Caco-2 (cell line): ENCODE data around the gene LHX2. TPM values are rescaled to one million over a fixed set of nuclear protein-coding genes. Genes with fewer than 3 reads are reported as not detected.

Source experiments
- BruUV-seq: library from RNA; stranded (reverse); fragments of 400-500 nt; replicated peaks from 2 replicates; lab custom pipeline; 2021; lab: Mats Ljungman, UMichigan
- CTCF ChIA-PET: fragments of 300-600 bp; sonication (Branson Sonifier 250); formaldehyde crosslinking; loops from one replicate; lab custom pipeline; 2022; ENCODE audit warnings: antibody characterized with exemption; lab: Charles Lee
- POLR2A ChIA-PET: fragments of 300-600 bp; sonication (Branson Sonifier 250); formaldehyde crosslinking; loops from one replicate; lab custom pipeline; 2022; ENCODE audit warnings: antibody characterized with exemption; lab: Charles Lee
- DNase-seq, 2 experiments: peaks; one replicate each; pipeline versions ENCODE4 v3.0.0 to v3.0.0-alpha.2; 2020 to 2022
- H3K27me3 ChIP-seq: replicated peaks from 2 replicates; pipeline ENCODE4 v1.6.0; 2011; ENCODE audit warnings: low read length; ENCODE audit not compliant: control insufficient read depth, insufficient read depth
- H3K36me3 ChIP-seq: 2 replicates; pipeline ENCODE4 v1.5.1; 2011; ENCODE audit warnings: low read length; ENCODE audit not compliant: control insufficient read depth, insufficient read depth
- H3K4me1 ChIP-seq: fragments of 250-450 bp; sonication (Bioruptor Pico); 2 replicates; pipeline ENCODE4 v1.5.1; 2020; ENCODE audit warnings: mild to moderate bottlenecking
- H3K4me3 ChIP-seq: 2 replicates; pipeline ENCODE4 v1.5.1; 2011; ENCODE audit warnings: low read depth, mild to moderate bottlenecking, control low read depth, low read length
- H3K9me3 ChIP-seq: fragments of 250-450 bp; sonication (Bioruptor Pico); 2 replicates; pipeline ENCODE4 v1.5.1; 2020; ENCODE audit warnings: mild to moderate bottlenecking, moderate library complexity
- H3K27ac Mint-ChIP-seq: one replicate; pipeline ENCODE4 v1.8.0; 2022; ENCODE audit warnings: mixed read lengths; ENCODE audit not compliant: unreplicated experiment
- H3K27me3 Mint-ChIP-seq: one replicate; pipeline ENCODE4 v1.8.0; 2022; ENCODE audit warnings: mixed read lengths; ENCODE audit not compliant: insufficient read depth, unreplicated experiment
- H3K36me3 Mint-ChIP-seq: one replicate; pipeline ENCODE4 v1.8.0; 2022; ENCODE audit warnings: mild to moderate bottlenecking, mixed read lengths; ENCODE audit not compliant: insufficient read depth, unreplicated experiment
- H3K4me1 Mint-ChIP-seq: one replicate; pipeline ENCODE4 v1.8.0; 2022; ENCODE audit warnings: low read depth, mixed read lengths; ENCODE audit not compliant: unreplicated experiment
- H3K4me3 Mint-ChIP-seq: one replicate; pipeline ENCODE4 v1.8.0; 2022; ENCODE audit warnings: mild to moderate bottlenecking, moderate library complexity, mixed read lengths; ENCODE audit not compliant: unreplicated experiment
- H3K9me3 Mint-ChIP-seq: one replicate; pipeline ENCODE4 v1.8.0; 2022; ENCODE audit warnings: mixed read lengths; ENCODE audit not compliant: unreplicated experiment
- CTCF ChIP-seq, 2 experiments: fragments of 200-600 bp in 1 of 2; IDR thresholded peaks; 1 replicate in 1 of 2; 2 replicates in 1 of 2; pipeline versions ENCODE4 v1.5.1 to v1.8.0; 2011 to 2022; ENCODE audit warnings: antibody characterized with exemption in 1 of 2, control low read depth in 1 of 2, inconsistent platforms in 1 of 2, low read depth in 1 of 2, low read length in 1 of 2, mild to moderate bottlenecking in 1 of 2, moderate library complexity in 1 of 2; ENCODE audit not compliant: insufficient read depth in 1 of 2, severe bottlenecking in 1 of 2, unreplicated experiment in 1 of 2
- intact Hi-C: fragments of 100-400 bp; cut with micrococcal nuclease; formaldehyde crosslinking; loops from one replicate; pipeline ENCODE4 v1.10.0; 2022; ENCODE audit not compliant: unreplicated experiment
- total RNA-seq: library from RNA; stranded (reverse); gene quantifications from 2 replicates; pipeline ENCODE4 v1.2.3, GENCODE V29; 2022

Gene LHX2
- total RNA-seq, 1 experiment from 2014 or later, result 4.0 TPM

GRCh38 chr9:124007565-124008302 lies 3.8 kb upstream of the LHX2 start:
- no peak for DNase-seq
- TF ChIP-seq CTCF (IDR thresholded peaks at IDR 0.05; ENCODE audit: insufficient read depth in 1 of 2, low read depth in 1 of 2, low read length in 1 of 2, severe bottlenecking in 1 of 2, unreplicated experiment in 1 of 2), result no peak
- Mint-ChIP-seq H3K4me3 (peak overlapping the region; percentile 68), H3K27me3 (peaks cover 36% of the 10 kb centered on the region), H3K27ac (no peak overlapping the region), H3K4me1 (peaks cover 19% of the 10 kb centered on the region), H3K9me3 (no peaks in the 10 kb centered on the region), H3K36me3 (no peaks in the 10 kb centered on the region)
- no TSS peak for BruUV-seq
- ChIA-PET CTCF (interaction anchor here (0.5 kb wide), 1 partner anchor 542 kb away, joined by 4 read pairs; no protein-coding TSS in a partner anchor), POLR2A (no interaction called here)
- Histone ChIP-seq H3K4me3 (peak overlapping the region; percentile 37; the same call in 1 of the 2 replicates), H3K36me3 (no peaks in the 10 kb centered on the region), H3K27me3 (peaks cover 16% of the 10 kb centered on the region), H3K9me3 (no peaks in the 10 kb centered on the region), H3K4me1 (peaks cover 43% of the 10 kb centered on the region)
- intact Hi-C loops, result loop anchor here (5.0 kb wide), 2 partner anchors 75 to 330 kb away; partner anchors contain the start of gene DENND1A

- CTCF ChIA-PET, result interaction anchor here (0.5 kb wide), 1 partner anchor 543 kb away, joined by 4 read pairs; no protein-coding TSS in a partner anchor
- intact Hi-C loops, result loop anchor here (5.0 kb wide), 2 partner anchors 76 to 331 kb away; partner anchors contain the start of gene DENND1A
- Mint-ChIP-seq H3K9me3 (no peaks in the 10 kb centered on the region), H3K27ac (no peak overlapping the region), H3K36me3 (no peaks in the 10 kb centered on the region), H3K27me3 (peaks cover 33% of the 10 kb centered on the region), H3K4me1 (peaks cover 19% of the 10 kb centered on the region), H3K4me3 (peak overlapping the region; percentile 68)
- Histone ChIP-seq H3K4me1 (peaks cover 43% of the 10 kb centered on the region), H3K4me3 (peak overlapping the region; percentile 37), H3K27me3 (peaks cover 16% of the 10 kb centered on the region), H3K36me3 (no peaks in the 10 kb centered on the region), H3K9me3 (no peaks in the 10 kb centered on the region)
- POLR2A ChIA-PET, result no interaction called here
- no peak for TF ChIP-seq CTCF (IDR thresholded peaks at IDR 0.05; ENCODE audit: insufficient read depth in 1 of 2, low read depth in 1 of 2, low read length in 1 of 2, severe bottlenecking in 1 of 2, unreplicated experiment in 1 of 2)
- no peak for DNase-seq
- no TSS peak for BruUV-seq
Measured at GRCh38 chr9:124008303-124008693, 3.3 kb upstream of the LHX2 start.

- peak in 1 of 2 experiments; percentile 27 for DNase-seq
- no TSS peak for BruUV-seq
- POLR2A ChIA-PET, result no interaction called here
- Histone ChIP-seq H3K36me3 (no peaks in the 10 kb centered on the region), H3K4me3 (peak overlapping the region; percentile 37), H3K4me1 (peaks cover 43% of the 10 kb centered on the region), H3K9me3 (no peaks in the 10 kb centered on the region), H3K27me3 (peaks cover 16% of the 10 kb centered on the region)
- Mint-ChIP-seq H3K27ac (no peak overlapping the region), H3K36me3 (no peaks in the 10 kb centered on the region), H3K4me3 (peak overlapping the region; percentile 68), H3K4me1 (peaks cover 19% of the 10 kb centered on the region), H3K9me3 (no peaks in the 10 kb centered on the region), H3K27me3 (peaks cover 28% of the 10 kb centered on the region)
- no peak for TF ChIP-seq CTCF (IDR thresholded peaks at IDR 0.05; ENCODE audit: insufficient read depth in 1 of 2, low read depth in 1 of 2, low read length in 1 of 2, severe bottlenecking in 1 of 2, unreplicated experiment in 1 of 2)
- intact Hi-C loops, result loop anchor here (5.0 kb wide), 2 partner anchors 77 to 332 kb away; partner anchors contain the start of gene DENND1A
- CTCF ChIA-PET, result no interaction called here
Measured at GRCh38 chr9:124008694-124009530, 2.7 kb upstream of the LHX2 start.
